Measurements from ENCODE around the gene GYPC.

DNA sequence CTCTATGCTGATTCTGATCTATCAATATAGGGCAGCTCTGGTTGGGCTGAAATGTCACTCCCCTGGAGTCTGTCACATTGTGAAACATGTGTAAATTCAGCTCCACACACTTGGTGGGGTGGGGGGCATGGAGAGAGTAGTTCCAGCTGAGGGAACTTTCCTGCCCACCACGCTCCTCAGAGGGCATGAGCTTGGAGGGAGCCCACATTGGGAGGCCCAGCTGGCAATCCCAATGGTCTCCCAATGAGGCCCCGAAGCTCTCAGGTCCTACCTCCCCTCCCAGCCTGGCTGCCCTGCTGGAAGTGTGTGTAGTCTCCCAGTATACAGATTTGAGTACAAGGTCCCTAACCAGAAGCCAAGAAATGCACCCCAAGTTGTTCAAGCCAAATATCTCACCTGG, 31.5 kb downstream of the GYPC start:
- TF ChIP-seq GATA3 (IDR thresholded peaks at IDR 0.05; ENCODE audit: low read depth, low read length) (no peak), GATA2 (IDR thresholded peaks at IDR 0.05; ENCODE audit: low read depth, low read length) (no peak)

Data from SH-SY5Y (cell line).